Globus pallidus (tissue), 1 donor: Measurements from ENCODE around the gene PRTFDC1.

Experiments
- DNase-seq: peaks from one replicate; pipeline ENCODE4 v3.0.0-alpha.2; 2015; ENCODE audit warnings: low spot score

The PRTFDC1 gene

GRCh38 chr10:24872049-24872789, 80.2 kb downstream of the PRTFDC1 start:
- no peak for DNase-seq

GRCh38 chr10:24871011-24871935, 81.1 kb downstream of the PRTFDC1 start:
- DNase-seq, result no peak

GRCh38 chr10:24869354-24870015, 82.9 kb downstream of the PRTFDC1 start:
- no peak for DNase-seq

GRCh38 chr10:24866604-24867583, 85.5 kb downstream of the PRTFDC1 start:
- peak; percentile 84 for DNase-seq

- no peak for DNase-seq
These were observed 86.6 kb downstream of the PRTFDC1 start for GRCh38 chr10:24865783-24866182.

- no peak for DNase-seq
These were observed 89.8 kb downstream of the PRTFDC1 start for GRCh38 chr10:24862589-24862988.

- no peak for DNase-seq
These were observed 93.8 kb downstream of the PRTFDC1 start for GRCh38 chr10:24858288-24859270.

- no peak for DNase-seq
These were observed 95.2 kb downstream of the PRTFDC1 start for GRCh38 chr10:24857031-24857725.

GRCh38 chr10:24854256-24854655, 98.2 kb downstream of the PRTFDC1 start:
- DNase-seq, result no peak

GRCh38 chr10:24853661-24854060, 98.7 kb downstream of the PRTFDC1 start:
- no peak for DNase-seq

GRCh38 chr10:24851629-24852028, 100.8 kb downstream of the PRTFDC1 start:
- DNase-seq, result no peak

- DNase-seq, result no peak
These were observed 101.6 kb downstream of the PRTFDC1 start for GRCh38 chr10:24850727-24851296.

- DNase-seq, result no peak
These were observed 102.7 kb downstream of the PRTFDC1 start for GRCh38 chr10:24849501-24850299.

GRCh38 chr10:24849051-24849450, 103.4 kb downstream of the PRTFDC1 start:
- DNase-seq, result peak; percentile 66

GRCh38 chr10:24848195-24848594, 104.2 kb downstream of the PRTFDC1 start:
- DNase-seq, result no peak

- no peak for DNase-seq
These were observed 105.0 kb downstream of the PRTFDC1 start for GRCh38 chr10:24847112-24848070.

- DNase-seq, result no peak
These were observed 107.7 kb downstream of the PRTFDC1 start for GRCh38 chr10:24844742-24845141.
